Measurements from ENCODE around the gene LDB2.

The LDB2 gene

DNA sequence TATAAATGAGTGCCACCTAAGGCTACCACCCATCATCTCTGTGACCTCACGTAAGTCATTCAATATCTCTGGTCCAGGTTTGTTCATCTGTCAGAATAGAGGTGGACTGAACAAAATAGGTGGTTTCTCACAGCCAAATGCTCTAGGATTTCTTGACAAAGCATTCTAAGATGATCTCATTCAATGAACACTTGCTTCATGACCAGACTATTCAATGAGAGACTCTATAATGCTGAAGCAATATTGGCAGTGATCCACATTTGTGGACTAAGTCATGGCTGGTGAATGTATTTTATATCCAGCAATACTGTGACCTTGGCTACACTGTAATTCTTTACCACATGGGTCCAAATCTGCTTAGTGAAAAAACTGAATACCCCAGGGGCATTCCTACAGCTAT lies 37.9 kb downstream of the LDB2 start:
- Histone ChIP-seq H3K36me3 (no peaks in the 10 kb centered on the region), H3K9me3 (no peaks in the 10 kb centered on the region), H3K27ac (no peak overlapping the region), H3K27me3 (no peaks in the 10 kb centered on the region), H3K4me3 (no peak overlapping the region), H3K4me1 (no peaks in the 10 kb centered on the region)
- TF ChIP-seq CTCF (IDR thresholded peaks at IDR 0.05) = no peak
- intact Hi-C loops (cut with DNase I; ENCODE audit: low total_unique reads) = no loop called here
- no peak for DNase-seq

GRCh38 chr4:16859031-16859430 lies 39.4 kb downstream of the LDB2 start:
- no peaks in the 10 kb centered on the region for H3K27me3 ChIP-seq
- H3K27ac ChIP-seq = no peak overlapping the region
- TF ChIP-seq CTCF (IDR thresholded peaks at IDR 0.05) = no peak
- H3K4me3 ChIP-seq = no peak overlapping the region
- intact Hi-C loops (cut with DNase I; ENCODE audit: low total_unique reads) = no loop called here
- no peaks in the 10 kb centered on the region for H3K9me3 ChIP-seq
- no peaks in the 10 kb centered on the region for H3K36me3 ChIP-seq
- DNase-seq = no peak
- H3K4me1 ChIP-seq = no peaks in the 10 kb centered on the region

DNA sequence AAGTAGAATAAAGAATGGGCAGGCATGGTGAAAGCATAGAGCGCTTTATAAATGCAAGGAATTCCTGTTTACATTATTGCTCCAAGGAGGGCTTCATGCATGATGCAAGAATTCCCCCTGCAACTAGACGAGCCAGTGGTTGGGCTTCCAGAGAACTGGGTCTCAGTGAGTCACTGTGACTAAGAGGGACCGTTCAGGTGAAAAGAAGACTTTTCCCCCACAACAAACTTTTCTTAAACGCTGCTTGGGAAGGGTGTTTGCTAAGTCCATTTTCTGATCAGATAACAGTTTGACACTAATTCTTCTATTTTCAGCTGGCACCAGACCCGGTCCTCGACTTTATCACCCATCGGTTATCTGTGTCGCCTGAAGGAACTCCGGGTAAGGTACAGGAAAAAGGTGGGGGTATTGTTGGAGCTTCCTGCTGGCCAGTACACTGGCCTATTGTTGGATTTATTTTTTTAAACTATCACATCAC lies 40.1 kb downstream of the LDB2 start:
- intact Hi-C loops (cut with DNase I; ENCODE audit: low total_unique reads) = no loop called here

DNA sequence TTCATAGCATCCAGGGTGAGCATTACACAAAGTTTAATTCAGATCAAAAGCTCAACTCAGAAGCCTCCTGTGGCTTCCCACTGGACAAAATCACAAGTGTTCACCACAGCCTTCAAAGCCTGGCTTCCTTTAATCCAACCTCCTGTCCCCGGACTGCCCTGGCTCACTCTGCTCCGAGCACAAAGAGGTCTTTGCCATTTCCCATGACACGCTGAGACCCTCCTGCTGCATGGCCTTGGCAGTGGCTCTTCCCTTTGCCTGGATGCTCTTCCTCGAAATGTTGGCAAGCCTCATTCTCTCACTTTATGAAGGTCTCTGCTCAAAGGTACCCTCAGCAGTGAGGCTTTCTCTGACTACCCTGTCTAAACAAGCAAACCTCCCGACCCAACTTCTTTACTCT lies 41.0 kb downstream of the LDB2 start:
- no peak overlapping the region for H3K27ac ChIP-seq
- intact Hi-C loops (cut with DNase I; ENCODE audit: low total_unique reads) = no loop called here
- H3K4me3 ChIP-seq = no peak overlapping the region
- H3K9me3 ChIP-seq = no peaks in the 10 kb centered on the region
- no peak for TF ChIP-seq CTCF (IDR thresholded peaks at IDR 0.05)
- DNase-seq = no peak
- no peaks in the 10 kb centered on the region for H3K27me3 ChIP-seq
- H3K36me3 ChIP-seq = no peaks in the 10 kb centered on the region
- H3K4me1 ChIP-seq = no peaks in the 10 kb centered on the region

More for the DNA sequence above, 40.1 kb downstream of the LDB2 start:
- H3K27me3 ChIP-seq = no peaks in the 10 kb centered on the region
- H3K4me1 ChIP-seq = no peaks in the 10 kb centered on the region
- H3K36me3 ChIP-seq = no peaks in the 10 kb centered on the region
- no peak overlapping the region for H3K4me3 ChIP-seq
- no peak for DNase-seq
- H3K9me3 ChIP-seq = no peaks in the 10 kb centered on the region
- TF ChIP-seq CTCF (IDR thresholded peaks at IDR 0.05) = no peak
- no peak overlapping the region for H3K27ac ChIP-seq

DNA sequence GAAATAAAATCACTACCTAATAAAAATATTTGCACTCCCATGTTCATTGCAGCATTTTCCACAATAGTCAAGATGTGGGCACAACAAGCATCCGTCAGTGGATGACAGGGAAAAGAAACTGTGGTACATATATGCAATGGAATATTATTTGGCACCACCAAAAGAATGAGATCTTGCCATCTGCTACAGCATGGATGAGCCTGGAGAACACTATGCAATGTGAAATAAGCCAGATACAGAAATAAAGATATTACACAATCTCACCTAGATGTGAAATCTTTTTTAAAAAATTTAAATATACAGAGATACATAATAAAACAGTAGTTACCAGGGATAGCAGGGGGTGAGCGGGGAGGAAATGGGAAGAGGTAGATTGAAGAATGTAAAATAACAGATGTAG lies 44.8 kb downstream of the LDB2 start:
- TF ChIP-seq CTCF (IDR thresholded peaks at IDR 0.05) = no peak
- no peaks in the 10 kb centered on the region for H3K4me1 ChIP-seq
- no peaks in the 10 kb centered on the region for H3K36me3 ChIP-seq
- H3K27ac ChIP-seq = no peak overlapping the region
- H3K9me3 ChIP-seq = no peaks in the 10 kb centered on the region
- no peak for DNase-seq
- H3K4me3 ChIP-seq = no peak overlapping the region
- intact Hi-C loops (cut with DNase I; ENCODE audit: low total_unique reads) = no loop called here
- H3K27me3 ChIP-seq = no peaks in the 10 kb centered on the region

- DNase-seq = no peak
- TF ChIP-seq CTCF (IDR thresholded peaks at IDR 0.05) = no peak
- Histone ChIP-seq H3K4me3 (no peak overlapping the region), H3K36me3 (no peaks in the 10 kb centered on the region), H3K27ac (no peak overlapping the region), H3K9me3 (no peaks in the 10 kb centered on the region), H3K27me3 (no peaks in the 10 kb centered on the region), H3K4me1 (no peaks in the 10 kb centered on the region)
- intact Hi-C loops (cut with DNase I; ENCODE audit: low total_unique reads) = no loop called here
Observed at GRCh38 chr4:16852644-16853043, 45.8 kb downstream of the LDB2 start.
